OCI-LY1 (cell line): Measurements from ENCODE around the gene ELOVL2.

ENCODE experiments used
- H2AFZ ChIP-seq: fragments of 200-600 bp; sonication (generic), shearing (Covaris generic); 2 replicates; pipeline ENCODE4 v1.6.0; 2014; ENCODE audit warnings: antibody characterized with exemption, mild to moderate bottlenecking, low read length
- H3F3A ChIP-seq: fragments of 200-600 bp; sonication (generic), shearing (Covaris generic); 2 replicates; pipeline ENCODE4 v1.6.0; 2014; ENCODE audit warnings: mild to moderate bottlenecking, antibody characterized with exemption, low read length, moderate library complexity; ENCODE audit not compliant: insufficient read depth
- H3K27ac ChIP-seq: fragments of 200-600 bp; sonication (generic); 2 replicates; pipeline ENCODE4 v1.5.1; 2014; ENCODE audit warnings: low read length, mixed run types, mild to moderate bottlenecking, low read depth; ENCODE audit not compliant: poor library complexity, severe bottlenecking
- H3K27me3 ChIP-seq: fragments of 200-600 bp; sonication (generic); 2 replicates; pipeline ENCODE4 v1.6.0; 2014; ENCODE audit warnings: antibody characterized with exemption, mild to moderate bottlenecking, low read length, moderate library complexity; ENCODE audit not compliant: insufficient read depth
- H3K36me3 ChIP-seq: fragments of 200-600 bp; sonication (generic); 2 replicates; pipeline ENCODE4 v1.6.1; 2014; ENCODE audit warnings: mild to moderate bottlenecking, antibody characterized with exemption, low read length, moderate library complexity, mixed read lengths; ENCODE audit not compliant: insufficient read depth
- H3K4me1 ChIP-seq: fragments of 200-600 bp; sonication (generic); 2 replicates; pipeline ENCODE4 v1.5.1; 2014; ENCODE audit warnings: mild to moderate bottlenecking, low read length, moderate library complexity; ENCODE audit not compliant: insufficient read depth, severe bottlenecking
- H3K4me2 ChIP-seq: fragments of 200-600 bp; sonication (generic), shearing (Covaris generic); 2 replicates; pipeline ENCODE4 v1.6.1; 2014; ENCODE audit warnings: low read length
- H3K4me3 ChIP-seq: fragments of 200-600 bp; sonication (generic); 2 replicates; pipeline ENCODE4 v1.5.1; 2014; ENCODE audit warnings: low read length, low read depth, mild to moderate bottlenecking, mixed read lengths; ENCODE audit not compliant: poor library complexity, severe bottlenecking
- H3K79me2 ChIP-seq: fragments of 200-600 bp; shearing (Covaris generic); 2 replicates; pipeline ENCODE4 v1.6.1; 2016; ENCODE audit warnings: mixed run types, low read length, mixed read lengths; ENCODE audit not compliant: insufficient read depth
- H3K9ac ChIP-seq: fragments of 200-600 bp; sonication (generic), shearing (Covaris generic); 2 replicates; pipeline ENCODE4 v1.6.1; 2014; ENCODE audit warnings: mild to moderate bottlenecking, low read length, mixed read lengths
- H3K9me2 ChIP-seq: fragments of 200-600 bp; sonication (generic), shearing (Covaris generic); 2 replicates; pipeline ENCODE4 v1.6.1; 2014; ENCODE audit warnings: low read depth, mild to moderate bottlenecking, low read length, mixed read lengths
- H3K9me3 ChIP-seq: fragments of 200-600 bp; shearing (Covaris generic); 2 replicates; pipeline ENCODE4 v1.6.1; 2014; ENCODE audit warnings: low read length, mixed read lengths
- H4K20me1 ChIP-seq: fragments of 200-600 bp; sonication (generic), shearing (Covaris generic); 2 replicates; pipeline ENCODE4 v1.6.0; 2016; ENCODE audit warnings: mild to moderate bottlenecking, low read length; ENCODE audit not compliant: insufficient read depth
- CTCF ChIP-seq: fragments of 200-600 bp; sonication (generic), shearing (Covaris generic); IDR thresholded peaks from 2 replicates; pipeline ENCODE4 v1.5.1; 2017; ENCODE audit warnings: mild to moderate bottlenecking, antibody characterized with exemption, low read length, moderate library complexity, mixed read lengths
- EZH2 ChIP-seq: fragments of 200-600 bp; sonication (generic), shearing (Covaris generic); IDR thresholded peaks from 2 replicates; pipeline ENCODE4 v1.8.0; 2017; ENCODE audit warnings: borderline replicate concordance, mixed run types, mild to moderate bottlenecking, antibody characterized with exemption, low read length, moderate library complexity, mixed read lengths

ELOVL2 gene

GRCh38 chr6:10968776-10969175 is 75.3 kb downstream of the ELOVL2 start:
- Histone ChIP-seq H3F3A (no peaks in the 10 kb centered on the region), H3K27ac (no peak overlapping the region), H3K4me1 (no peaks in the 10 kb centered on the region), H3K79me2 (no peaks in the 10 kb centered on the region), H3K9me3 (no peaks in the 10 kb centered on the region), H3K9ac (no peak overlapping the region), H3K27me3 (no peaks in the 10 kb centered on the region), H3K36me3 (no peaks in the 10 kb centered on the region), H3K4me2 (no peak overlapping the region), H4K20me1 (no peaks in the 10 kb centered on the region), H3K4me3 (no peak overlapping the region), H2AFZ (no peak overlapping the region), H3K9me2 (no peaks in the 10 kb centered on the region)
- no peak for TF ChIP-seq EZH2
- no peak for TF ChIP-seq CTCF

DNA sequence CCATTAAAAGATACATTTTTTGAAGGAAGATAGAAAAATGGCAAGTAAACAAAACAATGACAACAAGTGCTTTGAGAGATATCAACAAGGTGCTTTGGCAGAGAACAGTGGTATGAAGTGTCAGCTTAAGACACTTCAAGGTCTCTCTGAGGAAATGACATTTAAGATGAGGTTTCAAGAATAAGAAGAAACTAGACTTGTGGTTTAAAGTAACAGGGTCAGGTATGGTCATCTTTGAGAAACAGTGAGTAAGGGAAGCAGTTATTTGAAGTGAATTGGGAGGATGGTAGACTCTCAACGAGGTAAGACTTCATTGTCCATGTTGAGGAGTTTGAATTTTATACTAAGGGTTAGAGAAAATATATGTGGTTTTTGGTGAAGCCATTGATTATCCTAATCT is 79.4 kb downstream of the ELOVL2 start:
- Histone ChIP-seq H3K4me1 (no peaks in the 10 kb centered on the region), H2AFZ (no peak overlapping the region), H3K27ac (no peak overlapping the region), H3K36me3 (no peaks in the 10 kb centered on the region), H3K9me2 (no peaks in the 10 kb centered on the region), H3K9ac (no peak overlapping the region), H3K79me2 (no peaks in the 10 kb centered on the region), H3F3A (no peaks in the 10 kb centered on the region), H3K4me3 (no peak overlapping the region), H4K20me1 (no peaks in the 10 kb centered on the region), H3K9me3 (no peaks in the 10 kb centered on the region), H3K27me3 (no peaks in the 10 kb centered on the region), H3K4me2 (no peak overlapping the region)
- TF ChIP-seq EZH2 (no peak), CTCF (no peak)

- Histone ChIP-seq H3K27ac (no peak overlapping the region), H3K36me3 (no peaks in the 10 kb centered on the region), H3K9me3 (no peaks in the 10 kb centered on the region), H3F3A (no peaks in the 10 kb centered on the region), H3K27me3 (no peaks in the 10 kb centered on the region), H3K79me2 (no peaks in the 10 kb centered on the region), H3K4me2 (no peak overlapping the region), H4K20me1 (no peaks in the 10 kb centered on the region), H3K4me1 (no peaks in the 10 kb centered on the region), H3K4me3 (no peak overlapping the region), H3K9ac (no peak overlapping the region), H2AFZ (no peak overlapping the region), H3K9me2 (no peaks in the 10 kb centered on the region)
- TF ChIP-seq EZH2, result no peak
- TF ChIP-seq CTCF, result no peak
These were observed 81.0 kb downstream of the ELOVL2 start for GRCh38 chr6:10963113-10963512.
